Fibroblast of the aortic adventitia (primary cell): Measurements from ENCODE around the gene SYNPO2. TPM values are rescaled to one million over a fixed set of nuclear protein-coding genes. Genes with fewer than 3 reads are reported as not detected.

Experiments used
- DNase-seq: peaks from one replicate; pipeline ENCODE4 v3.0.0-alpha.2; 2010; ENCODE audit warnings: low read depth
- H3K4me3 ChIP-seq: 2 replicates; pipeline ENCODE4 v1.5.1; 2011; ENCODE audit warnings: low read depth, mild to moderate bottlenecking, control low read depth, low read length, moderate library complexity
- CTCF ChIP-seq: IDR thresholded peaks from 2 replicates; pipeline ENCODE4 v1.5.1; 2011; ENCODE audit warnings: mild to moderate bottlenecking, low read length, control low read depth, inconsistent platforms; ENCODE audit not compliant: insufficient read depth
- total RNA-seq: library from RNA; depleted of rRNA; stranded (reverse); fragments of >200 nt; gene quantifications from 2 replicates; pipeline ENCODE4 v1.2.3, GENCODE V29; 2012; ENCODE audit warnings: low replicate concordance

SYNPO2 gene
- total RNA-seq, 1 donor = 3.4 TPM

- no peak for TF ChIP-seq CTCF
- no peak overlapping the region for H3K4me3 ChIP-seq
- DNase-seq = no peak
These were observed 179.9 kb downstream of the SYNPO2 start for GRCh38 chr4:119068529-119068962.

- no peak overlapping the region for H3K4me3 ChIP-seq
- TF ChIP-seq CTCF = no peak
- DNase-seq = no peak
These were observed 181.6 kb downstream of the SYNPO2 start for GRCh38 chr4:119070301-119070700.

- no peak overlapping the region for H3K4me3 ChIP-seq
- no peak for DNase-seq
- no peak for TF ChIP-seq CTCF
These were observed 192.3 kb downstream of the SYNPO2 start for GRCh38 chr4:119080721-119081541.

- no peak for TF ChIP-seq CTCF
- no peak overlapping the region for H3K4me3 ChIP-seq
- DNase-seq = no peak
These were observed 192.8 kb downstream of the SYNPO2 start for GRCh38 chr4:119081542-119081859.

- TF ChIP-seq CTCF = no peak
- no peak overlapping the region for H3K4me3 ChIP-seq
- no peak for DNase-seq
These were observed 193.3 kb downstream of the SYNPO2 start for GRCh38 chr4:119081943-119082342.

GRCh38 chr4:119082661-119083060, 194.0 kb downstream of the SYNPO2 start:
- no peak for DNase-seq
- no peak overlapping the region for H3K4me3 ChIP-seq
- TF ChIP-seq CTCF = no peak

GRCh38 chr4:119084513-119084912, 195.9 kb downstream of the SYNPO2 start:
- no peak overlapping the region for H3K4me3 ChIP-seq
- TF ChIP-seq CTCF = no peak
- DNase-seq = no peak
